Suprapubic skin (tissue), 4 donors: ENCODE results near the gene H6PD. TPM values are rescaled to one million over a fixed set of nuclear protein-coding genes. Genes with fewer than 3 reads are reported as not detected.

ENCODE experiments used
- DNase-seq, 2 donors: peaks; one replicate each; pipeline ENCODE4 v3.0.0-alpha.2; 2019; ENCODE audit warnings: low spot score in 2 of 2
- H3K27ac ChIP-seq: fragments of 200-600 bp; sonication (generic); one replicate; pipeline ENCODE4 v1.5.1; 2019
- H3K27me3 ChIP-seq: fragments of 200-600 bp; sonication (generic); one replicate; pipeline ENCODE4 v1.5.1; 2019
- H3K36me3 ChIP-seq: fragments of 200-600 bp; sonication (generic); one replicate; pipeline ENCODE4 v1.5.1; 2019
- H3K4me1 ChIP-seq: fragments of 200-600 bp; sonication (generic); one replicate; pipeline ENCODE4 v1.5.1; 2019
- H3K4me3 ChIP-seq: fragments of 200-600 bp; sonication (generic); one replicate; pipeline ENCODE4 v1.5.1; 2019; ENCODE audit warnings: mild to moderate bottlenecking
- H3K9me3 ChIP-seq: fragments of 200-600 bp; sonication (generic); one replicate; pipeline ENCODE4 v1.5.1; 2019
- EP300 ChIP-seq: sonication (generic); formaldehyde crosslinking; IDR thresholded peaks from one replicate; pipeline ENCODE4 v1.6.1; 2017; ENCODE audit warnings: antibody characterized with exemption
- POLR2A ChIP-seq, 2 donors: fragments of 450-650 bp; IDR thresholded peaks; one replicate each; pipeline ENCODE4 v1.6.1; 2017; ENCODE audit warnings: antibody characterized with exemption in 2 of 2, mild to moderate bottlenecking in 2 of 2, moderate library complexity in 2 of 2
- POLR2AphosphoS5 ChIP-seq, 3 donors: sonication (generic); formaldehyde crosslinking; IDR thresholded peaks; one replicate each; pipeline ENCODE4 v1.6.1; 2017; ENCODE audit warnings: antibody characterized with exemption in 3 of 3
- WGBS: methylation state at CpG from one replicate; pipeline ENCODE4 v1.1.5; 2018; 5-methylcytosine and 5-hydroxymethylcytosine counted together
- total RNA-seq, 4 donors: library from RNA; depleted of rRNA; stranded (reverse); fragments of >200 nt; gene quantifications; one replicate each; pipeline ENCODE4 v1.1.0, GENCODE V29; 2016
- TF ChIP-seq, protein P1 (sequence below), 2 donors: fragments of 200-600 bp in 1 of 2; fragments of 450-650 bp in 1 of 2; sonication (generic) in 1 of 2; IDR thresholded peaks; one replicate each; pipeline ENCODE4 v1.5.1; 2016 to 2019; ENCODE audit warnings: antibody characterized with exemption in 2 of 2, mild to moderate bottlenecking in 1 of 2, moderate library complexity in 1 of 2

Gene H6PD
- total RNA-seq, 4 donors from 2014 or later = 83.6 to 130 (median 106) TPM

DNA sequence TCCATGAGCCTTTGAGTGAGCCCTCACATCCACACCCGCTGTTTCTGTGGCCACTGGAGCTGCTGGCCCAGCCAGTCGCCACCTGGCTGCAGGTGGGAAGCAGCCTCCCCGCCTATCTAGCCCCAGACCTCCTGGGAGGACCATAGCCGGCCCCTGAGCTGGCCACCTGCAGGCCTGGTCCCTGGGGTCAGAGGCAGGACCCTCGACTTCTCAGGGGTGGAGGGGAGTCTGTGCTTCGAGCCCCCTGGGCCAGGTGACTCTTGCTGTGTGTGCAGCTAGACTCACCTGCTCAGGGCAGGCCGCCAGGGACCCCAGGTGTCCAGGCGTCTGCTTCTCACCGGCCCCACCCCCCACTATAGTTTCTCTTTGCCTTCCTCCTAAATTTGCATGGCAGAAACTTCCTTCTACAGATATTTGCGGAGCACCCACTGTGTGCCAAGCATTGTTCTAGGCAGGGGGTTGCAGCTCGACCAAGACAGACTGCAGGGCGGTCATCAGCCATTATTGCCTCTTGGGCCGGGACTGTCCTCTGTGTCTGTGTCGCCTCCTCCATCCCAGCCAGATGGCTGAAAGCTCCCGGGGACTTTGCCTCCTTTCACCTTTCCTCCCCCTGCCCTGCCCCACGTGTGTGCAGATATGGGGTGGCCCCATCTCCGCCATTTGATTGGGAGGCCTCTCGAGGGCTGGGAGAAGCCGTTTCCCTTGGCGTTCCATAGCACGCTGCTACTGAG lies 85.4 kb downstream of the H6PD start:
- peaks cover 3% of the 10 kb centered on the region for H3K36me3 ChIP-seq
- H3K27me3 ChIP-seq = no peaks in the 10 kb centered on the region
- H3K9me3 ChIP-seq = no peaks in the 10 kb centered on the region
- H3K4me3 ChIP-seq = no peak overlapping the region
- 82% methylated on average over 18 of the region's 21 CpGs for WGBS
- peaks cover 81% of the 10 kb centered on the region for H3K4me1 ChIP-seq
- TF ChIP-seq POLR2A (IDR thresholded peaks at IDR 0.05) (no peak), EP300 (no peak), POLR2AphosphoS5 (IDR thresholded peaks at IDR 0.05) (no peak)
- TF ChIP-seq, protein P1, sequence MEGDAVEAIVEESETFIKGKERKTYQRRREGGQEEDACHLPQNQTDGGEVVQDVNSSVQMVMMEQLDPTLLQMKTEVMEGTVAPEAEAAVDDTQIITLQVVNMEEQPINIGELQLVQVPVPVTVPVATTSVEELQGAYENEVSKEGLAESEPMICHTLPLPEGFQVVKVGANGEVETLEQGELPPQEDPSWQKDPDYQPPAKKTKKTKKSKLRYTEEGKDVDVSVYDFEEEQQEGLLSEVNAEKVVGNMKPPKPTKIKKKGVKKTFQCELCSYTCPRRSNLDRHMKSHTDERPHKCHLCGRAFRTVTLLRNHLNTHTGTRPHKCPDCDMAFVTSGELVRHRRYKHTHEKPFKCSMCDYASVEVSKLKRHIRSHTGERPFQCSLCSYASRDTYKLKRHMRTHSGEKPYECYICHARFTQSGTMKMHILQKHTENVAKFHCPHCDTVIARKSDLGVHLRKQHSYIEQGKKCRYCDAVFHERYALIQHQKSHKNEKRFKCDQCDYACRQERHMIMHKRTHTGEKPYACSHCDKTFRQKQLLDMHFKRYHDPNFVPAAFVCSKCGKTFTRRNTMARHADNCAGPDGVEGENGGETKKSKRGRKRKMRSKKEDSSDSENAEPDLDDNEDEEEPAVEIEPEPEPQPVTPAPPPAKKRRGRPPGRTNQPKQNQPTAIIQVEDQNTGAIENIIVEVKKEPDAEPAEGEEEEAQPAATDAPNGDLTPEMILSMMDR (IDR thresholded peaks at IDR 0.05) = no peak
- DNase-seq = no peak
- H3K27ac ChIP-seq = no peak overlapping the region

Other genes starting within 250 kb of the H6PD start
- not detected for gene SLC2A7, start 208.4 kb upstream of the H6PD start, total RNA-seq
- gene SLC2A5, start 165.1 kb upstream of the H6PD start, total RNA-seq = 1 to 10 TPM; 3.3 to 6.5 (median 3.8) TPM
- 10 to 100 TPM; 38.9 to 62.8 (median 44.2) TPM for gene GPR157, start 105.7 kb upstream of the H6PD start, total RNA-seq
- 10 to 100 TPM; 28.3 to 49.2 (median 42.1) TPM for gene SPSB1, start 58.1 kb downstream of the H6PD start, total RNA-seq